ENCODE results near the gene ZNF436. TPM values are rescaled to one million over a fixed set of nuclear protein-coding genes. Genes with fewer than 3 reads are reported as not detected.
A peak's percentile ranks its signal among the peaks of the same experiment; 100 is the strongest.

The ZNF436 gene
- polyA plus RNA-seq (2012; rRNA removed): 5.0 and 6.4 TPM in 2 replicates
- 6.5 and 7.1 TPM in 2 replicates for polyA plus RNA-seq (2012; cell fraction: cytosol; rRNA removed)
- polyA plus RNA-seq (2012; cell fraction: nucleus; rRNA removed): 5.1 and 9.1 TPM in 2 replicates

- peak within 1 kb of the TSS; percentile 98 for H2AFZ ChIP-seq (ENCODE audit: low read depth)
- peaks cover 18 to 19% of the 10 kb centered on the region in 2 experiments for H3K36me3 ChIP-seq (replicated peaks in 1 of 2; ENCODE audit: control insufficient read depth in 1 of 2, insufficient read depth in 2 of 2, low read length in 1 of 2)
- peak within 1 kb of the TSS; percentile 98 for H3K4me2 ChIP-seq
- peak within 1 kb of the TSS; percentile 94 for H3K9ac ChIP-seq
- H3K27me3 ChIP-seq (ENCODE audit: insufficient read depth): no peaks in the 10 kb centered on the region
- H3K27ac ChIP-seq (ENCODE audit: low read depth in 2 of 2, low read length in 1 of 2): peak within 1 kb of the TSS; percentile 92 to 99
- peak; percentile 72 for DNase-seq
- H3K4me3 ChIP-seq (ENCODE audit: low read depth in 2 of 2, low read length in 1 of 2): peak within 1 kb of the TSS; percentile 94 to 97
- ChIA-PET POLR2A (interaction anchor here (1.1 to 1.2 kb wide), 2 partner anchors 25 to 34 kb away, joined by 4 to 6 read pairs; partner anchors contain the start of gene HNRNPR), CTCF (interaction anchor here (0.7 to 5.9 kb wide), 2 partner anchors 35 to 127 kb away, joined by 3 to 61 read pairs; no protein-coding TSS in a partner anchor)
- H3K4me1 ChIP-seq (ENCODE audit: control insufficient read depth in 1 of 2, insufficient read depth in 2 of 2, low read depth in 1 of 2, low read length in 1 of 2): peaks cover 15 to 30% of the 10 kb centered on the region in 2 experiments
- peaks cover 15% of the 10 kb centered on the region for H3F3A ChIP-seq (replicated peaks; ENCODE audit: insufficient read depth)
- 2% methylated on average over 25 of the region's 29 CpGs for WGBS (ENCODE audit: low lambda C conversion rate)
- H3K79me2 ChIP-seq (ENCODE audit: insufficient read depth): peaks cover 58% of the 10 kb centered on the region
- no peaks in the 10 kb centered on the region for H3K9me2 ChIP-seq
- H4K20me1 ChIP-seq (ENCODE audit: insufficient read depth): no peaks in the 10 kb centered on the region
- peaks cover 4% of the 10 kb centered on the region; the same call in 1 of the 2 replicates for H3K9me3 ChIP-seq
- TF ChIP-seq SIN3A (IDR thresholded peaks at IDR 0.05; ENCODE audit: borderline replicate concordance, low read depth, low read length) (no peak), RXRA (IDR thresholded peaks at IDR 0.05; ENCODE audit: borderline replicate concordance, low read depth) (no peak), MXI1 (IDR thresholded peaks at IDR 0.05; ENCODE audit: low read depth, low read length) (no peak), JUND (IDR thresholded peaks at IDR 0.05) (no peak), SMC3 (IDR thresholded peaks at IDR 0.05; ENCODE audit: low read depth, low read length) (0 out of 2 replicates have a peak, but pooled peaks have one; percentile 11), ZBTB33 (IDR thresholded peaks at IDR 0.05; ENCODE audit: borderline replicate concordance, low read depth) (no peak), NRF1 (IDR thresholded peaks at IDR 0.05; ENCODE audit: low read depth, low read length) (no peak), POLR2AphosphoS5 (IDR thresholded peaks at IDR 0.05; ENCODE audit: low read depth, low read length) (peak; percentile 80), PBX3 (IDR thresholded peaks at IDR 0.05) (0 out of 2 replicates have a peak, but pooled peaks have one; percentile 11), RAD21 (IDR thresholded peaks at IDR 0.05; ENCODE audit: low read length) (0 out of 2 replicates have a peak, but pooled peaks have one; percentile 2), TCF12 (IDR thresholded peaks at IDR 0.05) (no peak; the same call in 1 of the 2 replicates), TAF1 (IDR thresholded peaks at IDR 0.05; ENCODE audit: borderline replicate concordance, low read depth, low read length) (peak; percentile 52; the same call in 1 of the 2 replicates), TEAD4 (IDR thresholded peaks at IDR 0.05; ENCODE audit: borderline replicate concordance, insufficient read depth) (no peak), REST (IDR thresholded peaks at IDR 0.05; ENCODE audit: low read depth, low read length) (no peak), FOXJ3 (CRISPR knock-in tag; IDR thresholded peaks at IDR 0.05) (no peak), GABPA (IDR thresholded peaks at IDR 0.05; ENCODE audit: low read depth) (no peak), FOXM1 (IDR thresholded peaks at IDR 0.05; ENCODE audit: low read depth) (no peak), RCOR1 (IDR thresholded peaks at IDR 0.05; ENCODE audit: low read length) (peak; percentile 21; the same call in 1 of the 2 replicates), ELF1 (IDR thresholded peaks at IDR 0.05) (no peak), IRF3 (IDR thresholded peaks at IDR 0.05; ENCODE audit: low read depth, low read length) (no peak), RFX5 (IDR thresholded peaks at IDR 0.05; ENCODE audit: low read length) (no peak), NFIC (IDR thresholded peaks at IDR 0.05; ENCODE audit: borderline replicate concordance) (peak; percentile 80), EZH2phosphoT487 (IDR thresholded peaks at IDR 0.05; ENCODE audit: borderline replicate concordance, low read depth) (no peak), USF1 (IDR thresholded peaks at IDR 0.05; ENCODE audit: borderline replicate concordance, low read depth) (no peak), EP300 (IDR thresholded peaks at IDR 0.05; ENCODE audit: borderline replicate concordance in 1 of 2, low read depth in 1 of 2, low read length in 1 of 2) (peak in 1 of 2 experiments; percentile 67; a peak in 2 of 4 replicates)
Measured at GRCh38 chr1:23369335-23370013, at the start of gene ZNF436. Gene ZNF436, minus strand, starts transcription at chr1:23369836. Its CDS starts 1,831 bp downstream, at chr1:23368005.

Data from SK-N-SH (cell line).